Breast epithelium (tissue), 4 donors: ENCODE data around the gene PLD1. TPM values are rescaled to one million over a fixed set of nuclear protein-coding genes. Genes with fewer than 3 reads are reported as not detected.

Experiments used
- DNase-seq, 2 donors: peaks; one replicate each; pipeline ENCODE4 v3.0.0-alpha.2; 2019; ENCODE audit warnings: low spot score in 2 of 2
- H3K27ac ChIP-seq, 2 donors: fragments of 200-600 bp; sonication (generic) in 1 of 2; one replicate each; pipeline ENCODE4 v1.5.1; 2016 to 2019; ENCODE audit warnings: mild to moderate bottlenecking in 1 of 2
- H3K27me3 ChIP-seq, 2 donors: fragments of 200-600 bp; sonication (generic) in 1 of 2; one replicate each; pipeline versions ENCODE4 v1.5.1 to v1.6.0; 2017 to 2019; ENCODE audit warnings: control low read depth in 1 of 2, mild to moderate bottlenecking in 1 of 2
- H3K36me3 ChIP-seq: fragments of 200-600 bp; one replicate; pipeline ENCODE4 v1.5.1; 2019
- H3K4me1 ChIP-seq, 2 donors: fragments of 200-600 bp; sonication (generic); one replicate each; pipeline ENCODE4 v1.5.1; 2016 to 2019; ENCODE audit warnings: control low read depth in 1 of 2
- H3K4me3 ChIP-seq, 3 donors: fragments of 200-600 bp; sonication (generic); 1 replicate in 2 of 3; 2 replicates in 1 of 3; pipeline ENCODE4 v1.5.1; 2016 to 2019; ENCODE audit warnings: mild to moderate bottlenecking in 3 of 3, moderate library complexity in 2 of 3
- H3K9me3 ChIP-seq, 2 donors: fragments of 200-600 bp; sonication (generic) in 1 of 2; one replicate each; pipeline ENCODE4 v1.5.1; 2016 to 2019; ENCODE audit warnings: control low read depth in 1 of 2
- CTCF ChIP-seq, 3 donors: fragments of 450-650 bp; IDR thresholded peaks; one replicate each; pipeline ENCODE4 v1.5.1; 2016 to 2017; ENCODE audit warnings: antibody characterized with exemption in 3 of 3, mild to moderate bottlenecking in 3 of 3, moderate library complexity in 3 of 3
- POLR2A ChIP-seq: fragments of 450-650 bp; IDR thresholded peaks from one replicate; pipeline ENCODE4 v1.6.1; 2016; ENCODE audit warnings: antibody characterized with exemption, mild to moderate bottlenecking, moderate library complexity
- POLR2AphosphoS5 ChIP-seq, 3 donors: sonication (generic); formaldehyde crosslinking; IDR thresholded peaks; one replicate each; pipeline ENCODE4 v1.6.1; 2017; ENCODE audit warnings: antibody characterized with exemption in 3 of 3
- intact Hi-C: fragments of 100-400 bp; cut with DNase I; formaldehyde crosslinking; loops from one replicate; pipeline ENCODE4 v1.15.1; 2023; ENCODE audit warnings: low total_unique reads
- total RNA-seq, 3 donors: library from RNA; depleted of rRNA; stranded (reverse); fragments of >200 nt; gene quantifications; one replicate each; pipeline ENCODE4 v1.1.0, GENCODE V29; 2016

Gene PLD1
- total RNA-seq, 3 donors from 2014 or later: 21.1 to 36.9 (median 24.9) TPM

- Histone ChIP-seq H3K27ac (no peak overlapping the region), H3K9me3 (no peaks in the 10 kb centered on the region), H3K27me3 (no peaks in the 10 kb centered on the region), H3K4me3 (no peak overlapping the region), H3K4me1 (no peaks in the 10 kb centered on the region), H3K36me3 (no peaks in the 10 kb centered on the region)
- intact Hi-C loops: no loop called here
- no peak for DNase-seq
- no peak for TF ChIP-seq CTCF (IDR thresholded peaks at IDR 0.05)
- TF ChIP-seq POLR2A: no peak
- no peak for TF ChIP-seq POLR2AphosphoS5 (IDR thresholded peaks at IDR 0.05)
These were observed 194.6 kb downstream of the PLD1 start for GRCh38 chr3:171615686-171616085.

DNA sequence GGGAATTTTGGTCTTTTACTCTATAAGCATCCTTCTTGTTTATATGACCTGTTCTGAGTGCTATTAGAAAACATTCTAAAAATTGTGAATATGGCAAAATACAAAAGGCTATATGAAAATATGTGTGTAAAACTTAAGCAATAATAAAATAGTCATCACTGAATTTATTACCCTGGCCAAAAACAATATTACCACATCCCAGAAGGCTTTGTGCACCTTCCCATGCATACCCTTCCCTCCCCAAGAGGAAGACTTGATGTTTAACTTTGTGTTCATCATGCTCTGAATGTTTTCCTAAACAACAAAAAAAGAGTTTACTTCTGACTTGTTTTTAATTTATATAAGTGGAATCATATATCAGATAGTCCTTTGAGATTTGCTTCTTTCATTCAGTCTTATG, 195.0 kb downstream of the PLD1 start:
- Histone ChIP-seq H3K27ac (no peak overlapping the region), H3K27me3 (no peaks in the 10 kb centered on the region)
- intact Hi-C loops: no loop called here

DNA sequence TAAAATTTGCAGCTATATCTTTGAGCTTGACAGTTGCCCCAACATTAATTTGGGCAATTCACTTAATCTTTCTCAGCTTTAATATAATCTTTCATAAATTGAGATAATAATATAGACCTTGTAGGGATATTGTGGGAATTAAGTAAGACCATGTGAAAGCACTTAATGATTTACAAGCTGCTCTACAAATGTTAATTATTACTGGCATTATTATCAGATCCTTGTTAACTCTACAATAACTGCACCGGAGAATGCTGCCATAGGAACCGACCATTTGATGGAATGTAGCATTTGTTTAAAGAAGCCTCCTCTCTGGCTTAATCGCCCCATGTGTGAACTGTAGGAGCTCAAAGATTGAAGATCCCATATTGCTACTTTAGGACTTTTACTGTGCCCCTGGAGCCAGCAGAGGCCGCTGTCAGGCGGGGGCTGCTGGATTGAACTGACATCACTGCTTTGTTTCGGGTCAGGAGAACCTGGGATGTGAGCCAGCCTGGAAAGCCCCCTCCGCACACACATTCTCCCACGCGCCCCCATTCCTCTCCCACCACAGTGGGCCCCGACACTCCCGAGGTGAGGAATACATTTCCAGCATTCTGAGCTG, 195.9 kb downstream of the PLD1 start:
- no peaks in the 10 kb centered on the region for H3K4me1 ChIP-seq
- no peak overlapping the region for H3K27ac ChIP-seq
- H3K4me3 ChIP-seq: no peak overlapping the region
- H3K36me3 ChIP-seq: no peaks in the 10 kb centered on the region
- DNase-seq: no peak
- no peaks in the 10 kb centered on the region for H3K9me3 ChIP-seq
- intact Hi-C loops: no loop called here
- TF ChIP-seq CTCF (IDR thresholded peaks at IDR 0.05) (peak in 1 of 3 donors; percentile 19), POLR2A (no peak)
- no peaks in the 10 kb centered on the region for H3K27me3 ChIP-seq

More for the DNA sequence above, 195.0 kb downstream of the PLD1 start:
- TF ChIP-seq POLR2A (no peak), POLR2AphosphoS5 (IDR thresholded peaks at IDR 0.05) (no peak), CTCF (IDR thresholded peaks at IDR 0.05) (no peak)
- Histone ChIP-seq H3K4me3 (no peak overlapping the region), H3K36me3 (no peaks in the 10 kb centered on the region), H3K4me1 (no peaks in the 10 kb centered on the region), H3K9me3 (no peaks in the 10 kb centered on the region)
- no peak for DNase-seq

DNA sequence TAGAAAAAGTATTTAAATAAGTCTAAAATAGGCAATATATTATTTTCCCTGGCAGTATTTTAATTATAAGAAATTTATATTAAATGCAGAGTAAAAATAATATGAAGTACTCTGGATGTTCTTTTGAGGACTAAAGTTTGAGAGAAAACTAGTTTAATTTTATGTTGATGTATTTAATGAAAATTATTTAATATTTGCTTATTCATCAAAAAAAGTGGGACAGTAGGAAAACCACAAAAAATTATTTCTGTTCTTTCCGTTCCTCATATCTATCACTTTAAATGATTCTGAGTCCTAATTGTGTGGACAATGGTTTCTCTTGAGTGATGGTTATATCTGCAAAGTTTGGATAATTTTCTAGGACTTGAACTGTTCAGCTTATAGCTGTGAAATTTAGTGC, 202.8 kb downstream of the PLD1 start:
- H3K9me3 ChIP-seq: no peaks in the 10 kb centered on the region
- no peak overlapping the region for H3K27ac ChIP-seq
- H3K4me3 ChIP-seq: no peak overlapping the region
- intact Hi-C loops: no loop called here
- TF ChIP-seq POLR2A: no peak
- no peak for TF ChIP-seq CTCF (IDR thresholded peaks at IDR 0.05)
- TF ChIP-seq POLR2AphosphoS5 (IDR thresholded peaks at IDR 0.05): no peak
- H3K4me1 ChIP-seq: no peaks in the 10 kb centered on the region
- H3K27me3 ChIP-seq: no peaks in the 10 kb centered on the region
- no peak for DNase-seq
- no peaks in the 10 kb centered on the region for H3K36me3 ChIP-seq

- Histone ChIP-seq H3K36me3 (no peaks in the 10 kb centered on the region), H3K9me3 (no peaks in the 10 kb centered on the region), H3K27ac (no peak overlapping the region), H3K4me1 (no peaks in the 10 kb centered on the region), H3K4me3 (no peak overlapping the region), H3K27me3 (no peaks in the 10 kb centered on the region)
- TF ChIP-seq POLR2AphosphoS5 (IDR thresholded peaks at IDR 0.05) (no peak), POLR2A (no peak), CTCF (IDR thresholded peaks at IDR 0.05) (no peak)
- intact Hi-C loops: no loop called here
- no peak for DNase-seq
These were observed 204.0 kb downstream of the PLD1 start for GRCh38 chr3:171606151-171606751.
